ENCODE data around the gene ICE2.

The ICE2 gene

DNA sequence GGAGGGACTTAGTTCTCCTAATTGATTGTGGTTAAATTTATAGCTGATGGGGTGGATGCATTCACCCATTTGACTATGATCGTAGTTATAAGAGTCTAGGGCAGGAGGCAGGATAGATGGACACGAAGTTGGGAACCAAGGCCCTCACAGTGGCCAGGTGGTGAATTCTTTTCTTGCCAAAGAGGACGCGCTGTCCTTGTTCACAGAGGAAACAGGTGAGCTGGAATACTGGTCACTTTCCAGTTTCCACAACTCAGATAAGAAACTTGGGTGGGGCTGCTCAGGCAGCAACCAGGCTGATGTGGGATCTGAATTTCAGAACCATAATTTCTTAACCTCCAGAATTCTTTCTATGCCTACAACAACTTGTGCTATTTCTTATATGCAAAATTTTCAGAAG lies 34.0 kb upstream of the ICE2 start:
- DNase-seq (ENCODE audit: low read depth), result no peak
- H3K4me3 ChIP-seq (ENCODE audit: low read length), result no peak overlapping the region
- TF ChIP-seq, protein P1, sequence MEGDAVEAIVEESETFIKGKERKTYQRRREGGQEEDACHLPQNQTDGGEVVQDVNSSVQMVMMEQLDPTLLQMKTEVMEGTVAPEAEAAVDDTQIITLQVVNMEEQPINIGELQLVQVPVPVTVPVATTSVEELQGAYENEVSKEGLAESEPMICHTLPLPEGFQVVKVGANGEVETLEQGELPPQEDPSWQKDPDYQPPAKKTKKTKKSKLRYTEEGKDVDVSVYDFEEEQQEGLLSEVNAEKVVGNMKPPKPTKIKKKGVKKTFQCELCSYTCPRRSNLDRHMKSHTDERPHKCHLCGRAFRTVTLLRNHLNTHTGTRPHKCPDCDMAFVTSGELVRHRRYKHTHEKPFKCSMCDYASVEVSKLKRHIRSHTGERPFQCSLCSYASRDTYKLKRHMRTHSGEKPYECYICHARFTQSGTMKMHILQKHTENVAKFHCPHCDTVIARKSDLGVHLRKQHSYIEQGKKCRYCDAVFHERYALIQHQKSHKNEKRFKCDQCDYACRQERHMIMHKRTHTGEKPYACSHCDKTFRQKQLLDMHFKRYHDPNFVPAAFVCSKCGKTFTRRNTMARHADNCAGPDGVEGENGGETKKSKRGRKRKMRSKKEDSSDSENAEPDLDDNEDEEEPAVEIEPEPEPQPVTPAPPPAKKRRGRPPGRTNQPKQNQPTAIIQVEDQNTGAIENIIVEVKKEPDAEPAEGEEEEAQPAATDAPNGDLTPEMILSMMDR (IDR thresholded peaks at IDR 0.05; ENCODE audit: insufficient read depth, low read depth, low read length, missing control alignments), result no peak

DNA sequence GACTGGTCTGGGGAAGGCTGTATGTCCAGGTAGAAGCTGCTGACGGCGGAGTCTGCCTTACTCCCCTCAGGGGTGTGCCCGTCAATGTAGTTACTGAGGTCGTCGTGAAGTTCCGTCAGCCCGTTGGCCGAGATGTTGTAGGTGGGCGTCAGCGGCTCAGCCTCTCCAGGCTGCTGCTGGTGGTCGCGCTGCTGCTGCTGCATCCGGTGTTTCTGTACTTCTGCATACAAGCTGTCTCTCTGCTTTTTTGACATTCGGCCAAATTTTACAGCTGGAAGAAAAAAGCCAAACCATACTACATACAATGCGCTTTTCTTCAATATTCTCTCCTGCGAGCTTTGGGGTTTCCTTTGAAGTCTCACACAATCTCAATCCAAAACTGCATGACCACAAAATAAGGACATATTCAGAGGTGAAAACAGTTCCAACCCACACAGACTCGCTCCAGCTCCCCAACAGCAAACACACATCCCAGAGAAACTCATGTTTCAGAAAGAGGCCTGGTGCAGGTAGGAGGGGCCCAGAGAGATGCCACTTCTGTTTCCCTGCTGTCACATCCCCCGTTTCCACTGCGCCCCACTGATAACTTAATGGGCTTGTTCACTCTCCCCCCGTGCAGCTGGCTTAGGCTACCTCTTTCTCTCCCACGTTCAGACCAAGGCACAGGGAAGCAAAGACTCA lies 32.5 kb upstream of the ICE2 start:
- no peak for DNase-seq (ENCODE audit: low read depth)
- no peak overlapping the region for H3K4me3 ChIP-seq (ENCODE audit: low read length)
- TF ChIP-seq, protein P1 (IDR thresholded peaks at IDR 0.05; ENCODE audit: insufficient read depth, low read depth, low read length, missing control alignments), result no peak

DNA sequence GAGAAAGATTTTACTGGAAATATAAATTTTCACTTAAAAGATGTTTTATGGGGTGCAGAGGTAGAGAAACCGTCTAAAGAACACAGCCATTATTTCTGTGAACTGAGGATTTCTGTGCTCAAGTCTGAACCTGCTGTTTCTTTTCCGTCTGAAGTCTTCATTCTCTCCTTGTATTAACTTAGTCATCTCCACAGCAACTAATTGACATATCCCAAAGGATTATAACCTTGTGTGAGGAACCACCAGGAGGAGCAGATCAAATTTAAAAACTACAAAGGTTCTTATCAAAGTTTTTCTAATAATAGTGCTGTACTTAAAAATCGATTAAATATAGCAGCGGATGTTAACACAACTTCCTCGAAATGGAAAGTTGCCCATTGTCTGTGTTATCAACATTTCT lies 31.1 kb upstream of the ICE2 start:
- TF ChIP-seq, protein P1 (IDR thresholded peaks at IDR 0.05; ENCODE audit: insufficient read depth, low read depth, low read length, missing control alignments), result no peak

DNA sequence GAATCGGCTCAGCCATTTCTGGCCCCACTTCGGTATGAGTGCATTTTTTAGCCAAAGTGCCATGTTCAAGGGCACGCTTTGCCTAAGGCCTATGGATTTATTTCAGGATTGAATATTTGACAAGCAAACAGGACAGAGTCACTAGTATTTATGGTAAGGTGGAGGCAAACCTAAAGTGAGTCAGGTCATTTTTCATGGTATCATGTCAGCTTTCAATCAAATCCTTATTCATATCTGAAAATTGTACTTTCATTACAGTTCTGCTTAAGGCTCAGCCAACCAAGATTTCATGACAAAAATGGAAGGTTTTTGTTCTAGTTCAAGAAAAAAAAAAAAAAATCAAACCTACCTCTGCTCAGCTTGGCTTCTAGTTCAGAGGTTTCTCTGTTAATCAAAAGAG lies 30.5 kb upstream of the ICE2 start:
- no peak overlapping the region for H3K4me3 ChIP-seq (ENCODE audit: low read length)
- TF ChIP-seq, protein P1 (IDR thresholded peaks at IDR 0.05; ENCODE audit: insufficient read depth, low read depth, low read length, missing control alignments), result no peak
- peak; percentile 34 for DNase-seq (ENCODE audit: low read depth)

More for the DNA sequence above, 31.1 kb upstream of the ICE2 start:
- peak; percentile 63 for DNase-seq (ENCODE audit: low read depth)
- H3K4me3 ChIP-seq (ENCODE audit: low read length), result no peak overlapping the region

DNA sequence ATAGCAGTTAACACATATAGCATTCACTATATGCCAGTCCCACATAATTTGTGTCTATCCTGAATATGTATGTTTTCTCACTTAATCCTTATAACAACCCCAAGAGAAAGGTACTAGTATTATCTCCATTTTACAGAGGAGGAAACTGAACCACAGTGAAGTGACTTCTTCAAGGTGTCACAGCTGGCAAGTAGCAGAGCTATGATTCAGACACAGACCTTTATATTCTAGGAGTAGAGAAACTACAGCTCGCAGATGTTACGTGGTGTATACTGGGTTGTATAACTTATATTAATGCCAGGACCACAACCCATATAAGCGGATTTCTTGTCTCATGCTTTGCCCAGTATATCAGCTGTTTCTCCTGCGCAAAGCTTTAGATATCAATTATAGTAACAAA lies 29.5 kb upstream of the ICE2 start:
- peak; percentile 11 for DNase-seq (ENCODE audit: low read depth)
- TF ChIP-seq, protein P1 (IDR thresholded peaks at IDR 0.05; ENCODE audit: insufficient read depth, low read depth, low read length, missing control alignments), result no peak

DNA sequence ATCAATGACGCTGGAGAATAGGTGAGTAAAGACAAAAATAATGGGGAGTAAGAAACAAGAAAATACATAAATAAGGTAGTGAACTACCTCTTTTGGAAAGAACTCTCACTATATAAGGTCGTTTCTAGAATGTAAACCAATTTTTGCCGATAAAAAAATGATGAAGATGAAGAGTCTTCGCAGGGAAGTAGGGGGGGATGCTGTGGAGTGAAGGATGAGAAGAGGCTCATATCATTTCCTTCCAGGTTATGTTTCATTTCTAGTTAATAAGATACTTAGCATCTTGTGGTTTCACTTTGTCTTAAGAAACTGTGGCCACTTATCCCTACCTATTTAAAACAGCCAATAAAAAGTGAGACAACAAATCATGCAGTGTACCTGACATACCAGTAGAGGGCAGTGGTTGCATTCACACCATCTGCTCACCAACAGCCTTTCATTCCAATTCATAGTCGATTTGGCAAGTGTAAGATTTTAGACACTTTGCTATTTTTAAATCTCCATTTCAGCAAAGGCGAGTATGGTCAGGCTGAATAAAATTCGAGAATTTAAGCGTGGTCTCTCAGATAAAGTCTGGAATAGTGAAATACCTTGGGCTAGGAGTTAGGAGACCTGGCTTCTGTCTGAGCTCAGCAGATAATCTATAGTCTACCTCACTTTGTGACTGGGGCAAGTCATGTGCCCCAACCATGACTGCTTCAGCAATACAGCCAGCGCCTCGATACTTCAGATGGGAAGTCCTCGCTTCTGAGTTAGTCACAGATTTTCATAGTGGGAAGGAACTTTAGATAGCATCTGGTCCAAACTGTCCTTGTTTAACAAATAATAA lies 28.9 kb upstream of the ICE2 start:
- TF ChIP-seq, protein P1 (IDR thresholded peaks at IDR 0.05; ENCODE audit: insufficient read depth, low read depth, low read length, missing control alignments), result peak; percentile 97
- peak; percentile 80 for DNase-seq (ENCODE audit: low read depth)
- no peak overlapping the region for H3K4me3 ChIP-seq (ENCODE audit: low read length)

More for the DNA sequence above, 29.5 kb upstream of the ICE2 start:
- H3K4me3 ChIP-seq (ENCODE audit: low read length), result no peak overlapping the region
